Body of pancreas (tissue), 4 donors: ENCODE measurements around the gene LOXL3.

Experiments
- CTCF ChIP-seq, 7 experiments: fragments of 450-650 bp in 4 of 7; fragments of 200-600 bp in 3 of 7; sonication (generic) in 3 of 7; IDR thresholded peaks; one replicate each; pipeline ENCODE4 v1.5.1; 2016 to 2019; ENCODE audit warnings: antibody characterized with exemption in 7 of 7
- POLR2A ChIP-seq, 3 donors: fragments of 450-650 bp; IDR thresholded peaks; one replicate each; pipeline ENCODE4 v1.6.1; 2016; ENCODE audit warnings: antibody characterized with exemption in 3 of 3, mild to moderate bottlenecking in 2 of 3

- TF ChIP-seq CTCF (IDR thresholded peaks at IDR 0.05) = no peak
- no peak for TF ChIP-seq POLR2A (IDR thresholded peaks at IDR 0.05)
Measured at GRCh38 chr2:74593826-74594772, 40.4 kb upstream of the LOXL3 start.
